Fibroblast of the aortic adventitia (primary cell): ENCODE data around the gene BBS9. TPM values are rescaled to one million over a fixed set of nuclear protein-coding genes. Genes with fewer than 3 reads are reported as not detected.
A peak's percentile ranks its signal among the peaks of the same experiment; 100 is the strongest.
"Not testable (repeated sequence)": the region's sequence is repeated elsewhere in the genome, so short reads cannot be mapped to it uniquely, and the experiment has no call there.

Experiments
- DNase-seq: peaks from one replicate; pipeline ENCODE4 v3.0.0-alpha.2; 2010; ENCODE audit warnings: low read depth
- H3K4me3 ChIP-seq: 2 replicates; pipeline ENCODE4 v1.5.1; 2011; ENCODE audit warnings: low read depth, mild to moderate bottlenecking, control low read depth, low read length, moderate library complexity
- CTCF ChIP-seq: IDR thresholded peaks from 2 replicates; pipeline ENCODE4 v1.5.1; 2011; ENCODE audit warnings: mild to moderate bottlenecking, low read length, control low read depth, inconsistent platforms; ENCODE audit not compliant: insufficient read depth
- total RNA-seq: library from RNA; depleted of rRNA; stranded (reverse); fragments of >200 nt; gene quantifications from 2 replicates; pipeline ENCODE4 v1.2.3, GENCODE V29; 2012; ENCODE audit warnings: low replicate concordance

BBS9 gene
- total RNA-seq, 1 donor = 26.8 TPM

- no peak for DNase-seq
- no peak for TF ChIP-seq CTCF
- H3K4me3 ChIP-seq = no peak overlapping the region
Observed at GRCh38 chr7:33516568-33516967, 387.2 kb downstream of the BBS9 start.

- H3K4me3 ChIP-seq = no peak overlapping the region
- TF ChIP-seq CTCF = no peak
- DNase-seq = no peak
Observed at GRCh38 chr7:33517191-33517590, 387.8 kb downstream of the BBS9 start.

GRCh38 chr7:33527008-33527407, 397.6 kb downstream of the BBS9 start:
- not testable (repeated sequence) for H3K4me3 ChIP-seq, DNase-seq

- not testable (repeated sequence) for H3K4me3 ChIP-seq, DNase-seq
Observed at GRCh38 chr7:33527613-33528012, 398.2 kb downstream of the BBS9 start.

GRCh38 chr7:33529070-33529469, 399.7 kb downstream of the BBS9 start:
- DNase-seq = no peak
- no peak overlapping the region for H3K4me3 ChIP-seq
- no peak for TF ChIP-seq CTCF

- H3K4me3 ChIP-seq = no peak overlapping the region
- no peak for TF ChIP-seq CTCF
- no peak for DNase-seq
Observed at GRCh38 chr7:33530664-33531063, 401.3 kb downstream of the BBS9 start.

GRCh38 chr7:33531888-33532287, 402.5 kb downstream of the BBS9 start:
- DNase-seq = no peak
- TF ChIP-seq CTCF = no peak
- no peak overlapping the region for H3K4me3 ChIP-seq

- H3K4me3 ChIP-seq = no peak overlapping the region
- TF ChIP-seq CTCF = no peak
- peak; percentile 14 for DNase-seq
Observed at GRCh38 chr7:33534833-33535232, 405.5 kb downstream of the BBS9 start.
